HEK293 (cell line): ENCODE results near the gene C19orf12.

ENCODE experiments used
- FEZF1 ChIP-seq: fragments of 450-650 bp; formaldehyde crosslinking; IDR thresholded peaks from 2 replicates; pipeline ENCODE4 v1.5.1; 2016; ENCODE audit warnings: missing biosample characterization, missing genetic modification characterization
- GLIS1 ChIP-seq: fragments of 450-650 bp; formaldehyde crosslinking; IDR thresholded peaks from 2 replicates; pipeline ENCODE4 v1.5.1; 2016; ENCODE audit warnings: missing biosample characterization, missing genetic modification characterization
- KLF10 ChIP-seq: fragments of 450-650 bp; IDR thresholded peaks from 2 replicates; pipeline ENCODE4 v1.5.1; 2018; ENCODE audit warnings: missing biosample characterization, mild to moderate bottlenecking, missing genetic modification characterization
- KLF8 ChIP-seq: fragments of 450-650 bp; formaldehyde crosslinking; IDR thresholded peaks from 2 replicates; pipeline ENCODE4 v1.5.1; 2016; ENCODE audit warnings: missing biosample characterization, missing genetic modification characterization
- SCRT1 ChIP-seq: fragments of 450-650 bp; formaldehyde crosslinking; IDR thresholded peaks from 2 replicates; pipeline ENCODE4 v1.5.1; 2016; ENCODE audit warnings: missing biosample characterization, missing genetic modification characterization, borderline replicate concordance
- SCRT2 ChIP-seq: fragments of 450-650 bp; formaldehyde crosslinking; IDR thresholded peaks from 2 replicates; pipeline ENCODE4 v1.5.1; 2016; ENCODE audit warnings: missing biosample characterization, missing genetic modification characterization
- SP7 ChIP-seq: fragments of 450-650 bp; formaldehyde crosslinking; IDR thresholded peaks from 2 replicates; pipeline ENCODE4 v1.5.1; 2016; ENCODE audit warnings: missing biosample characterization, missing genetic modification characterization
- WT1 ChIP-seq: fragments of 450-650 bp; formaldehyde crosslinking; IDR thresholded peaks from 2 replicates; pipeline ENCODE4 v1.5.1; 2016; ENCODE audit warnings: missing biosample characterization, missing genetic modification characterization
- ZBTB8A ChIP-seq: fragments of 450-650 bp; formaldehyde crosslinking; IDR thresholded peaks from 2 replicates; pipeline ENCODE4 v1.5.1; 2016; ENCODE audit warnings: missing biosample characterization, missing genetic modification characterization
- ZFP3 ChIP-seq: fragments of 450-650 bp; formaldehyde crosslinking; IDR thresholded peaks from 2 replicates; pipeline ENCODE4 v1.5.1; 2016; ENCODE audit warnings: low read depth, missing biosample characterization, missing genetic modification characterization
- ZIC2 ChIP-seq: fragments of 450-650 bp; formaldehyde crosslinking; IDR thresholded peaks from 2 replicates; pipeline ENCODE4 v1.5.1; 2016; ENCODE audit warnings: missing biosample characterization, missing genetic modification characterization
- ZNF114 ChIP-seq: fragments of 450-650 bp; formaldehyde crosslinking; IDR thresholded peaks from 2 replicates; pipeline ENCODE4 v1.5.0; 2017; ENCODE audit warnings: missing biosample characterization, missing genetic modification characterization
- ZNF146 ChIP-seq: fragments of 450-650 bp; formaldehyde crosslinking; IDR thresholded peaks from 2 replicates; pipeline ENCODE4 v1.5.1; 2016; ENCODE audit warnings: missing biosample characterization, missing genetic modification characterization
- ZNF311 ChIP-seq: fragments of 450-650 bp; formaldehyde crosslinking; IDR thresholded peaks from 2 replicates; pipeline ENCODE4 v1.5.1; 2017; ENCODE audit warnings: missing biosample characterization, missing genetic modification characterization, borderline replicate concordance
- ZNF354C ChIP-seq: fragments of 450-650 bp; formaldehyde crosslinking; IDR thresholded peaks from 2 replicates; pipeline ENCODE4 v1.5.1; 2016; ENCODE audit warnings: missing biosample characterization, missing genetic modification characterization, low read depth, borderline replicate concordance
- ZNF366 ChIP-seq: fragments of 450-650 bp; formaldehyde crosslinking; conservative IDR thresholded peaks from 2 replicates; pipeline ENCODE4 v1.5.1; 2016; ENCODE audit warnings: missing biosample characterization, missing genetic modification characterization
- ZNF501 ChIP-seq: fragments of 450-650 bp; formaldehyde crosslinking; IDR thresholded peaks from 2 replicates; pipeline ENCODE4 v1.5.1; 2016; ENCODE audit warnings: missing biosample characterization, missing genetic modification characterization
- ZNF544 ChIP-seq: fragments of 450-650 bp; formaldehyde crosslinking; IDR thresholded peaks from 2 replicates; pipeline ENCODE4 v1.5.0; 2017; ENCODE audit warnings: missing biosample characterization, missing genetic modification characterization
- ZNF610 ChIP-seq: fragments of 450-650 bp; formaldehyde crosslinking; IDR thresholded peaks from 2 replicates; pipeline ENCODE4 v1.5.1; 2016; ENCODE audit warnings: missing biosample characterization, missing genetic modification characterization, borderline replicate concordance
- ZNF623 ChIP-seq: fragments of 450-650 bp; formaldehyde crosslinking; IDR thresholded peaks from 2 replicates; pipeline ENCODE4 v1.5.1; 2016; ENCODE audit warnings: missing biosample characterization, missing genetic modification characterization
- ZNF707 ChIP-seq: fragments of 450-650 bp; formaldehyde crosslinking; IDR thresholded peaks from 2 replicates; pipeline ENCODE4 v1.5.1; 2016; ENCODE audit warnings: missing biosample characterization, missing genetic modification characterization
- ZNF776 ChIP-seq: fragments of 450-650 bp; formaldehyde crosslinking; IDR thresholded peaks from 2 replicates; pipeline ENCODE4 v1.5.0; 2017; ENCODE audit warnings: missing biosample characterization, missing genetic modification characterization, borderline replicate concordance
- ZNF792 ChIP-seq: fragments of 450-650 bp; formaldehyde crosslinking; IDR thresholded peaks from 2 replicates; pipeline ENCODE4 v1.5.1; 2016; ENCODE audit warnings: missing biosample characterization, missing genetic modification characterization
- ZNF843 ChIP-seq: fragments of 450-650 bp; formaldehyde crosslinking; IDR thresholded peaks from 2 replicates; pipeline ENCODE4 v1.5.1; 2016; ENCODE audit warnings: missing biosample characterization, missing genetic modification characterization
- TF ChIP-seq, protein P1 (sequence below): fragments of 450-650 bp; formaldehyde crosslinking; IDR thresholded peaks from 2 replicates; pipeline ENCODE4 v1.5.1; 2016; ENCODE audit warnings: missing biosample characterization, missing genetic modification characterization, low read depth
- TF ChIP-seq, protein P2 (sequence below): fragments of 450-650 bp; formaldehyde crosslinking; IDR thresholded peaks from 2 replicates; pipeline ENCODE4 v1.5.1; 2016; ENCODE audit warnings: missing biosample characterization, missing genetic modification characterization
- TF ChIP-seq, protein P3 (sequence below): fragments of 450-650 bp; formaldehyde crosslinking; IDR thresholded peaks from 2 replicates; pipeline ENCODE4 v1.5.1; 2016; ENCODE audit warnings: missing biosample characterization, missing genetic modification characterization, borderline replicate concordance
- TF ChIP-seq, protein P4 (sequence below): fragments of 450-650 bp; formaldehyde crosslinking; IDR thresholded peaks from 2 replicates; pipeline ENCODE4; 2016; ENCODE audit warnings: missing biosample characterization, missing genetic modification characterization
- TF ChIP-seq, protein P5 (sequence below): fragments of 450-650 bp; formaldehyde crosslinking; IDR thresholded peaks from 2 replicates; pipeline ENCODE4 v1.5.1; 2016; ENCODE audit warnings: missing biosample characterization, missing genetic modification characterization
- TF ChIP-seq, protein P6 (sequence below): fragments of 450-650 bp; formaldehyde crosslinking; IDR thresholded peaks from 2 replicates; pipeline ENCODE4 v1.5.1; 2016; ENCODE audit warnings: missing biosample characterization, missing genetic modification characterization

The C19orf12 gene

DNA sequence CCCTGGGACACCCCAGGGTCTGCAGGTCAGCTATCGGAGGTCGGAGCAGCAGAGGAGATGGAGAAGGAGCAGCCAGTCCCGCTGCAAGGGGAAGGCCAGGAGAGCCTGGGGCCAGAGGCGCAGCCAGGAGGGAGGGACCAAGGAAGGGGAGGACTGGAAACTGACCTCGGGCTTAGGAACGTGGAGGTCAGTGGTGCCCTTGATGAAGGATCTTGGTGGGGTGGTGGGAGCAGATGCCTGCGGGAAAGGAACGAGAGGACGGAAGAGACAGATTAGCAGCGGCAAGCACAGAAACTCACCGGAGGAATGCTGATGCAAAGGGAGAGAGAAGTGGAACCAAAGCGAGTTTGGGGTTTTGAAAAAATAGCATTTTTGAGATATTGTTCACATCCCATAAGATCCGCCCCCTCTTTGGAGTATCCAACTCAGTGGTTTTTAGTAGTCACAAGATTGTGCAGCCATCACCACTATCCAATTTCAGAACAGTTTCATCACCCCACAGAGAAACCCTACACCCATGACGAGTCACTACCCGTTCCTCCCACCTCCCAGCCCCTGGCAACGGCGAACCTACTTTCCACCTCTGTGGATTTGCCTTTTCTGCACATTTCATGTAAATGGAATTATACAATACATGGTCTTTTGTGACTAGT is 27.7 kb downstream of the C19orf12 start (continued):
- TF ChIP-seq, protein P1, sequence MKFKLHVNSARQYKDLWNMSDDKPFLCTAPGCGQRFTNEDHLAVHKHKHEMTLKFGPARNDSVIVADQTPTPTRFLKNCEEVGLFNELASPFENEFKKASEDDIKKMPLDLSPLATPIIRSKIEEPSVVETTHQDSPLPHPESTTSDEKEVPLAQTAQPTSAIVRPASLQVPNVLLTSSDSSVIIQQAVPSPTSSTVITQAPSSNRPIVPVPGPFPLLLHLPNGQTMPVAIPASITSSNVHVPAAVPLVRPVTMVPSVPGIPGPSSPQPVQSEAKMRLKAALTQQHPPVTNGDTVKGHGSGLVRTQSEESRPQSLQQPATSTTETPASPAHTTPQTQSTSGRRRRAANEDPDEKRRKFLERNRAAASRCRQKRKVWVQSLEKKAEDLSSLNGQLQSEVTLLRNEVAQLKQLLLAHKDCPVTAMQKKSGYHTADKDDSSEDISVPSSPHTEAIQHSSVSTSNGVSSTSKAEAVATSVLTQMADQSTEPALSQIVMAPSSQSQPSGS (tag by site-specific recombination): peak; percentile 53
- TF ChIP-seq ZNF544 (tag by site-specific recombination) (no peak), ZNF366 (peak; percentile 82; the same call in 1 of the 2 replicates), ZNF792 (tag by site-specific recombination) (no peak), KLF10 (tag by site-specific recombination) (no peak), ZNF354C (tag by site-specific recombination) (0 out of 2 replicates have a peak, but pooled peaks have one; percentile 47), SP7 (tag by site-specific recombination) (peak; percentile 89), ZFP3 (no peak), ZNF707 (no peak; the same call in 1 of the 2 replicates), ZIC2 (tag by site-specific recombination) (no peak), ZNF311 (tag by site-specific recombination) (no peak), SCRT1 (tag by site-specific recombination) (no peak), SCRT2 (no peak), GLIS1 (tag by site-specific recombination) (no peak), WT1 (tag by site-specific recombination) (peak; percentile 55; the same call in 1 of the 2 replicates), ZNF146 (tag by site-specific recombination) (no peak), ZNF501 (tag by site-specific recombination) (no peak), ZBTB8A (tag by site-specific recombination) (no peak), ZNF114 (tag by site-specific recombination) (no peak), KLF8 (tag by site-specific recombination) (peak; percentile 21; the same call in 1 of the 2 replicates), ZNF776 (tag by site-specific recombination) (no peak), ZNF843 (tag by site-specific recombination) (peak; percentile 28; the same call in 1 of the 2 replicates), ZNF623 (tag by site-specific recombination) (no peak), FEZF1 (tag by site-specific recombination) (no peak), ZNF610 (no peak)
- TF ChIP-seq, protein P2, sequence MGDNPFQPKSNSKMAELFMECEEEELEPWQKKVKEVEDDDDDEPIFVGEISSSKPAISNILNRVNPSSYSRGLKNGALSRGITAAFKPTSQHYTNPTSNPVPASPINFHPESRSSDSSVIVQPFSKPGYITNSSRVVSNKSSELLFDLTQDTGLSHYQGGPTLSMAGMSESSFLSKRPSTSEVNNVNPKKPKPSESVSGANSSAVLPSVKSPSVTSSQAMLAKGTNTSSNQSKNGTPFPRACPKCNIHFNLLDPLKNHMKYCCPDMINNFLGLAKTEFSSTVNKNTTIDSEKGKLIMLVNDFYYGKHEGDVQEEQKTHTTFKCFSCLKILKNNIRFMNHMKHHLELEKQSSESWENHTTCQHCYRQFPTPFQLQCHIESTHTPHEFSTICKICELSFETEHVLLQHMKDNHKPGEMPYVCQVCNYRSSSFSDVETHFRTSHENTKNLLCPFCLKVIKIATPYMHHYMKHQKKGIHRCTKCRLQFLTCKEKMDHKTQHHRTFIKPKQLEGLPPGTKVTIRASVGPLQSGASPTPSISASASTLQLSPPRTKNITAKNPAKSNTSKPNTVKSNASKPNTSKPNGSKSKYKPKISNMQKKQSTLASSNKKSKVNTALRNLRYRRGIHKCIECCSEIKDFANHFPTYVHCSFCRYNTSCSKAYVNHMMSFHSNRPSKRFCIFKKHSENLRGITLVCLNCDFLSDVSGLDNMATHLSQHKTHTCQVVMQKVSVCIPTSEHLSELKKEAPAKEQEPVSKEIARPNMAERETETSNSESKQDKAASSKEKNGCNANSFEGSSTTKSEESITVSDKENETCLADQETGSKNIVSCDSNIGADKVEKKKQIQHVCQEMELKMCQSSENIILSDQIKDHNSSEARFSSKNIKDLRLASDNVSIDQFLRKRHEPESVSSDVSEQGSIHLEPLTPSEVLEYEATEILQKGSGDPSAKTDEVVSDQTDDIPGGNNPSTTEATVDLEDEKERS (tag by site-specific recombination): no peak
- TF ChIP-seq, protein P3, sequence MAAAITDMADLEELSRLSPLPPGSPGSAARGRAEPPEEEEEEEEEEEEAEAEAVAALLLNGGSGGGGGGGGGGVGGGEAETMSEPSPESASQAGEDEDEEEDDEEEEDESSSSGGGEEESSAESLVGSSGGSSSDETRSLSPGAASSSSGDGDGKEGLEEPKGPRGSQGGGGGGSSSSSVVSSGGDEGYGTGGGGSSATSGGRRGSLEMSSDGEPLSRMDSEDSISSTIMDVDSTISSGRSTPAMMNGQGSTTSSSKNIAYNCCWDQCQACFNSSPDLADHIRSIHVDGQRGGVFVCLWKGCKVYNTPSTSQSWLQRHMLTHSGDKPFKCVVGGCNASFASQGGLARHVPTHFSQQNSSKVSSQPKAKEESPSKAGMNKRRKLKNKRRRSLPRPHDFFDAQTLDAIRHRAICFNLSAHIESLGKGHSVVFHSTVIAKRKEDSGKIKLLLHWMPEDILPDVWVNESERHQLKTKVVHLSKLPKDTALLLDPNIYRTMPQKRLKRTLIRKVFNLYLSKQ (tag by site-specific recombination): no peak
- TF ChIP-seq, protein P4, sequence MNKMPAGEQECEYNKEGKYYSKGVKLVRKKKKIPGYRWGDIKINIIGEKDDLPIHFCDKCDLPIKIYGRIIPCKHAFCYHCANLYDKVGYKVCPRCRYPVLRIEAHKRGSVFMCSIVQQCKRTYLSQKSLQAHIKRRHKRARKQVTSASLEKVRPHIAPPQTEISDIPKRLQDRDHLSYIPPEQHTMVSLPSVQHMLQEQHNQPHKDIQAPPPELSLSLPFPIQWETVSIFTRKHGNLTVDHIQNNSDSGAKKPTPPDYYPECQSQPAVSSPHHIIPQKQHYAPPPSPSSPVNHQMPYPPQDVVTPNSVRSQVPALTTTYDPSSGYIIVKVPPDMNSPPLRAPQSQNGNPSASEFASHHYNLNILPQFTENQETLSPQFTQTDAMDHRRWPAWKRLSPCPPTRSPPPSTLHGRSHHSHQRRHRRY (tag by site-specific recombination): no peak
- TF ChIP-seq, protein P5, sequence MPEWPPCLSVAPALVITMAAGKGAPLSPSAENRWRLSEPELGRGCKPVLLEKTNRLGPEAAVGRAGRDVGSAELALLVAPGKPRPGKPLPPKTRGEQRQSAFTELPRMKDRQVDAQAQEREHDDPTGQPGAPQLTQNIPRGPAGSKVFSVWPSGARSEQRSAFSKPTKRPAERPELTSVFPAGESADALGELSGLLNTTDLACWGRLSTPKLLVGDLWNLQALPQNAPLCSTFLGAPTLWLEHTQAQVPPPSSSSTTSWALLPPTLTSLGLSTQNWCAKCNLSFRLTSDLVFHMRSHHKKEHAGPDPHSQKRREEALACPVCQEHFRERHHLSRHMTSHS (tag by site-specific recombination): no peak
- TF ChIP-seq, protein P6, sequence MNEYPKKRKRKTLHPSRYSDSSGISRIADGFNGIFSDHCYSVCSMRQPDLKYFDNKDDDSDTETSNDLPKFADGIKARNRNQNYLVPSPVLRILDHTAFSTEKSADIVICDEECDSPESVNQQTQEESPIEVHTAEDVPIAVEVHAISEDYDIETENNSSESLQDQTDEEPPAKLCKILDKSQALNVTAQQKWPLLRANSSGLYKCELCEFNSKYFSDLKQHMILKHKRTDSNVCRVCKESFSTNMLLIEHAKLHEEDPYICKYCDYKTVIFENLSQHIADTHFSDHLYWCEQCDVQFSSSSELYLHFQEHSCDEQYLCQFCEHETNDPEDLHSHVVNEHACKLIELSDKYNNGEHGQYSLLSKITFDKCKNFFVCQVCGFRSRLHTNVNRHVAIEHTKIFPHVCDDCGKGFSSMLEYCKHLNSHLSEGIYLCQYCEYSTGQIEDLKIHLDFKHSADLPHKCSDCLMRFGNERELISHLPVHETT: peak; percentile 23; the same call in 1 of the 2 replicates
